HG02798 (cell line): ENCODE data around the gene TUBB2A.
"Not testable (repeated sequence)": the region's sequence is repeated elsewhere in the genome, so short reads cannot be mapped to it uniquely, and the experiment has no call there.

Experiments
- ATAC-seq: cut with Tn5 transposase; IDR thresholded peaks from one replicate; pipeline ENCODE4 v1.9.1; 2021; ENCODE audit warnings: mild to moderate bottlenecking; ENCODE audit not compliant: unreplicated experiment, poor library complexity

The TUBB2A gene

DNA sequence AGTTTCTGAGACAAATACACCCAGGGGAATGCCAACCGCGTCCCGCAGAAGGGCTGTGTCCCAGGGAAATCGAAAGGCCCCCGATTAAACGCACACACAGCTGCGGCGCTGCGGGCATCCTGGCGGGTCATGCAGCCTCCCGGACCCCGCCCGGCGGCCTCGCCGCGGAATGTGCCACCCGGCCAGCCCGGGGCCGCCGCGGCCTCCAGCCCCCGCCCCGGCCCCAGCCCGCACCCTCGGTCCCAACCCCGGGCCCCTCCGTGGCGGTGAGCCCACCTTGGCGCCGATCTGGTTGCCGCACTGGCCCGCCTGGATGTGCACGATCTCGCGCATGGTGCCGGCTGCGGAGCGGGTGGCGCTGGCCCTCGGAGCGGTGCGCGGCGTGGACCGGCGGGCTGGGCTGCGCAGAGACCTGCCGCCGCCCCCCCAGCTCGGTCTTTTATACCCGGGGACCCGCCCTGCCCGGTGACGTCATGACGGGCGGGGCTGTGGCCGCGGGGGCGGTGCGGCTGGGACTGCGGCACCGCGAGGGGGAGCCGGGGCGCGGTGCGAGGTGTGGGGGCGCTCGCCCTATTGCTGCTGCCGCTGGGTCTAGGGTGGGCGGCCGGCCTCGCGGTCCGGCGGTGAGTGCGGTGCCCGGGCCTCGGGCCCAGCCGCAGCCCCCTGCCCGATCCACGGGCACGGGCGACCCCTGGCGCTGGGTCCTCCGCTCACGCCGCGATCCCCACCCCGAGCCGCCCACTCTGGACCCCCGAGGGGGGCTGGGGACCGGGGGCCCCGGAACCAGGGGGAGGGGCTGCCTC lies at the start of gene TUBB2A:
Gene TUBB2A, minus strand, starts transcription at position 414 of the 803 bp plus-strand sequence. Its CDS starts 81 bp downstream, at position 333.
- peak; percentile 87 for ATAC-seq

DNA sequence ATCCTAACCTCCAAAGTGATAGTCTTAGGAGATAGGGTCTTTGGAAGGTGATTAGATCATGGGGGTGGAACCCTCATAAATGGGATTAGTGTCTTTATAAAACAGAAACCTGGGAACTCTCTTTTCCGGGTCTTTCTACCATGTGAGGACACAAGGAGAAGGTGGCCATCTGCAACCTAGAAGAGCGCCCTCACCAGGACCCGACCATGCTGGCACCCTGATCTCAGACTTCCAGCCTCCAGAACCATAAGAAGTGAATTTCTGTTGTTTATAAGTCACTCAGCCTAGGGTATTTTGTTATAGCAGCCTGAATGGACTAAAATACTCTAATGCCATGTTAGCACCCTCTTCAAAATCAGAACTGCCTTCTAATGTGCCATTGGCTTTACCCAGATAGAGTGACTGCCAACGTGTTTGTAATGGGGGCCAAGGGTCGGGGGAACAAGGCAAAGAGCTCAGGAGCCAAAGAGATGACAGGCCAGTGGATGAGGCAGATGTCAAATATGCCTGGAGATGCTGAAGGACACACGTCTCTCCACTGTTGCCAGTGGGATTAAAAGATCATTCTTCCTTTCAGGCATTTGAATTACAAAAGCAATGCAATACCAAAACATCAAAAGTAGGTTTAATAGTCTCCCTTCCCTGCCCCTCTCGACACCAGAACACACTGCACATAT lies 49.1 kb upstream of the TUBB2A start:
- no peak for ATAC-seq

DNA sequence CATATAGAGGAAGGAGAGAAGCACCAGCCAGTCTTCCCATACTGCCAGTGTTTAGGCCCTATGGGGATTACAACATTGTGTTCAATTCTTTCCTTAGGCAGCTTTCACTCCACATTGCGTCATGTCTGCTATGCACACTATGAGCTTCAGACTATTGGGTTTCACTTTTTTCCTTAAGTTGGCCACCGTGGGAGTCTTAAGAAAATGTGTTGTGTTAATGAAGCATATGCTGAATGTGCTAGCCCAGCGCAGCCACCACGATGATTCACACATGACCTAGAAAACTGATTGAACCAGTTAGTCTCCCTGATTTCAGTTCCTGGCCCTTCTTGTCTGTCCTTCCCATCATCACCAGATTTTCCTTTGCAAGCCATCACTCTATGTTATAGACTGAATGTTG lies 48.6 kb upstream of the TUBB2A start:
- ATAC-seq: no peak

DNA sequence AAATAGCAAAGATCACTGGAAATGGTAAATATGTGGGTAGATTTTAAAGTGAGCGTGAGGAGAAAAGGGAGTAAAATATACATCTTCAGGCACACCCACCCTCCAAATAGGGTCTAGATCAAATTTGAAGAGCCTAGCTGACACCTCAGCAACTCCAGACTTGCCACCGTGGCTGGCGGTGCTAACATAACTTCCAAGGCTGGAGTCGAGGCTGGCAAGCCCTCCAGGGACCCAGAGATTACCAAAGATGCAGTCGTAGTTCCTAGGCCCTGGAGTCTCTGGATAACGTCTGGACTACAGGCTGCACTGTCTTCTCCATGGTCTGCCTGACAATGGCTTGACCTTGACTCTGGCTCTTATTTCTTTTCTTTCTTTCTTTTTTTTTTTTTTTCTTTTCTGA lies 47.6 kb upstream of the TUBB2A start:
- ATAC-seq: no peak

- no peak for ATAC-seq
Measured at GRCh38 chr6:3202999-3203696, 45.8 kb upstream of the TUBB2A start.

- ATAC-seq: no peak
Measured at GRCh38 chr6:3201388-3201787, 44.0 kb upstream of the TUBB2A start.

DNA sequence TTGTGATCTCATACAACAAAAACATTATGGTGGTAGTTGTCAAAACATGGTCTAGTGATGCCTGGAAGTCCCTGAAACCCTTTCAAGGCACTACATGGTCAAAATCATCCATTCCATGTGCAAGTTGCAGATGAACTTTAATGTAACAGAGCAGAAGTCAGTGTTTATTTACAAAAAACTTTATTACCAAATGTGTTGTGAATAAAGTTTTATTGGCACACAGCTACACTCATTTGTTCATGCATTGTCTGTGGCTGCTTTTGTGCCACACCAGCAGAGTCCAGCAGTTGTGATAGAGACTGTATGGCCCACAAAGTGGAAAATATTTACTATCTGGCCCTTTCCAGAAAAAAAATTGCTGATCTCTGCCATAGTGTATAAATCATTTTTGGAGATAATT lies 43.3 kb upstream of the TUBB2A start:
- no peak for ATAC-seq

DNA sequence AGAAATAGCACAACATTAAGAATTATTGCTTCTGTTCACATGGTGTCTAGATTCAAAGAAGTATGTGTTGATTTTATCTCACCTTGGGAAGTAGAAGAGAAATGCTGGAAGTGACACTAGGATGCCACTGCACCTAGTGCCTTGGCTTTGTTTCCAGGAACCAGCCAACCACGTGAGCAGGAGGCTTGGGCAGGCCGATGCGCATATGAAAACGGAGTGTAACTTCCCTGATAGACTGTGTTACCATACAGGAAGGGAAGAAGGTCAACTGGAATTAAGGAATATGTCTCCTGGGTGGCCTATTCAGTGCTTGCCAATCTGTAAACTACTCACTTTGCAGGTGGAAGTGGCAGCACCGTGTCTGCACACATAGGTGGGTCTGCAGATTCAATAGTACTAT lies 42.0 kb upstream of the TUBB2A start:
- ATAC-seq: no peak

DNA sequence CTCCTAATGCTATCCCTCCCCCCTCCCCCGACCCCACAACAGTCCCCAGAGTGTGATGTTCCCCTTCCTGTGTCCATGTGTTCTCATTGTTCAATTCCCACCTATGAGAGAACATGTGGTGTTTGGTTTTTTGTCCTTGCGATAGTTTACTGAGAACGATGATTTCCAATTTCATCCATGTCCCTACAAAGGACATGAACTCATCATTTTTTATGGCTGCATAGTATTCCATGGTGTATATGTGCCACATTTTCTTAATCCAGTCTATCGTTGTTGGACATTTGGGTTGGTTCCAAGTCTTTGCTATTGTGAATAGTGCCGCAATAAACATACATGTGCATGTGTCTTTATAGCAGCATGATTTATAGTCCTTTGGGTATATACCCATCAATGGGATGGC lies 40.4 kb upstream of the TUBB2A start:
- ATAC-seq: not testable (repeated sequence)

GRCh38 chr6:3196770-3197169 lies 39.4 kb upstream of the TUBB2A start:
- no peak for ATAC-seq

- ATAC-seq: no peak
Measured at GRCh38 chr6:3195695-3196497, 38.6 kb upstream of the TUBB2A start.

DNA sequence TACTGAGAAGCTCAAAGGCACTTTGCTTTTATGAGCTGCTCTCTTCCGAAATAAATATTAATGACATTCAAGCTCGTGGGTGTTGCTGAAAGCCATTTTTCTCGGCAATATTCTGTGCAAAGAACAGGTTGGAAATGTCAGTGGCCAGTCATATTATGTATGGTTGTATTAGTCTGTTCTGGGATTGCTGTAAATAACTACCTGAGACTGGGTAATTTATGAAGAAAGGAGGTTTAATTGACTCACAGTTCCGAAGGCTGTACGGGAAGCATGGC lies 38.0 kb upstream of the TUBB2A start:
- no peak for ATAC-seq

GRCh38 chr6:3194535-3195419 lies 37.4 kb upstream of the TUBB2A start:
- no peak for ATAC-seq

GRCh38 chr6:3193102-3193849 lies 35.9 kb upstream of the TUBB2A start:
- ATAC-seq: no peak

DNA sequence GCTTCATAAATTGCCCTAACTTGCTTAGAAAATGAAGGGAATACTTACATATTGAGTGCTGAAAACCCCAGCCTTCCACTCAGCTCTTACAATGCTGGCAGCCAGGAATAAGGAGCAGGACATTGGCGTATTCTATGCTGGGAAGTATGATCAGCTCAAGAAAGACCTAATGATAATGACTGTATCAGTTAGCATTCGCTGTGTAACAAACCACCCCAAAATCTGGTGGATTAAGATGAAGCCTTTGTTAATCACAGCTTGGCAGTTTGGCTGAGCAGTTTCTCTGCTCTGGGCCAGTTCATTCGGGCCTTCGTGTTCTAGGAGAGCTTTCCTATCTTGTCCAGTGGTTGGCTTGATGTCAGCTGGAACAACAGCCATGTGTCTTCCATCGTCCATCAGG lies 33.4 kb upstream of the TUBB2A start:
- ATAC-seq: no peak

DNA sequence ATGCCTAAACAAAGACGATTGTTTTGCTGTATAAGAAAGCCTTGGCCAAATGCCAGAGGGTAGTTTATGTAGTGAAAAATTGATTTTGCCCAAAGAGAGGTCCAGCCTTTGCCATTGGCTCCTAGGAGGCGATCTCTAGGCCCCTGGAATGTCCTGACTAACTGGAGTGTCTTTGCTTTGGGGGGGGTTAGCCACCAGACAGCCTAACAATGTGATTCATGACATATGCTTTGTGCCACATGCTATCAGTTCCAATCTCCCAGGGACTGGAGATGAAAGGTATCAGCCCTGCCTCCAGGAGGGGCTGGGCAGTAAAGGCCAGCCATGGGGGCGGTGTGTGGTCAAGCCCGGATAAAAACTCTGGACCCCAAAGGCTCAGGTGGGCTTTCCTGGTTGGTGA lies 32.7 kb upstream of the TUBB2A start:
- no peak for ATAC-seq

GRCh38 chr6:3189192-3189591 lies 31.8 kb upstream of the TUBB2A start:
- not testable (repeated sequence) for ATAC-seq

DNA sequence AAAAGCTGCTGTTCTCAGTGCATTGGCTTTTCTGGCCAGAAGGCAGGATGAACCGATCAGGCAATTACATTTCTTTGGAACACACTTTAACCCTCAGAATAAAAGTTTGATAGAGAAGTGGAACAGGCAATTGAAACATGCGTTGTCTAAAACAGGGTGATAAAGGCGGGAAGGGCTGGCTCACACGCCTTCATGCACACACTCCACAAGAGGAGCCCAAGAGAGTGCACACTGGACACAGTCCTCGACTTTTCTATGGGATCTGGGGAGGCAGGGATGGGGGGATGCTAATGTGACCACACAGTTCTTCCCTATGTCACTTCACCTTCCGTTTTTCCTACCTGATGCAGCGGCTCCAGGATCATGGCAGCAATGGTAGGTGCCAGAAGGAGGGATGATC lies 30.9 kb upstream of the TUBB2A start:
- no peak for ATAC-seq

DNA sequence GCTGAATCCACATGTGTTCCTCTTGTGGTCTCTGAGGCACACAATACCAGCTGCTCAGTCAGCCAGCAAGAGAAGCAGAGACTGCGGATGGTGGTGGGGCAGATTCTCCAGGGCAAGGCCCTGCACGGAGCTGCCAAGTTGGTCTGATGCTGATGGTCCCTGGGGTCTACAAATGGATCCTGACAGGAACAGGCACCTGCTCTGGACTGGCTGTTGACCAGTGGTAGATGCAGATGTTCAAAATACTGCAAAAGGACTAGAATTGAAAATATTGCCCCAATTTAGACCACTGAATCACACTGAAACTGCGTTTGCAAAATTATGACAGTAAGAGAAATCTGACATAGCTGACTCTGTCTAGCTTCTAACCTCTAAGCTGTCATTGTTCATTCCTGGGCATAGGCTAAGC lies 29.6 kb upstream of the TUBB2A start:
- ATAC-seq: no peak
